GM18502 (cell line): ENCODE measurements around the gene TBX3.

Experiments used
- ATAC-seq: cut with Tn5 transposase; IDR thresholded peaks from one replicate; pipeline ENCODE4 v1.9.1; 2021; ENCODE audit warnings: mild to moderate bottlenecking; ENCODE audit not compliant: unreplicated experiment, poor library complexity

The TBX3 gene

DNA sequence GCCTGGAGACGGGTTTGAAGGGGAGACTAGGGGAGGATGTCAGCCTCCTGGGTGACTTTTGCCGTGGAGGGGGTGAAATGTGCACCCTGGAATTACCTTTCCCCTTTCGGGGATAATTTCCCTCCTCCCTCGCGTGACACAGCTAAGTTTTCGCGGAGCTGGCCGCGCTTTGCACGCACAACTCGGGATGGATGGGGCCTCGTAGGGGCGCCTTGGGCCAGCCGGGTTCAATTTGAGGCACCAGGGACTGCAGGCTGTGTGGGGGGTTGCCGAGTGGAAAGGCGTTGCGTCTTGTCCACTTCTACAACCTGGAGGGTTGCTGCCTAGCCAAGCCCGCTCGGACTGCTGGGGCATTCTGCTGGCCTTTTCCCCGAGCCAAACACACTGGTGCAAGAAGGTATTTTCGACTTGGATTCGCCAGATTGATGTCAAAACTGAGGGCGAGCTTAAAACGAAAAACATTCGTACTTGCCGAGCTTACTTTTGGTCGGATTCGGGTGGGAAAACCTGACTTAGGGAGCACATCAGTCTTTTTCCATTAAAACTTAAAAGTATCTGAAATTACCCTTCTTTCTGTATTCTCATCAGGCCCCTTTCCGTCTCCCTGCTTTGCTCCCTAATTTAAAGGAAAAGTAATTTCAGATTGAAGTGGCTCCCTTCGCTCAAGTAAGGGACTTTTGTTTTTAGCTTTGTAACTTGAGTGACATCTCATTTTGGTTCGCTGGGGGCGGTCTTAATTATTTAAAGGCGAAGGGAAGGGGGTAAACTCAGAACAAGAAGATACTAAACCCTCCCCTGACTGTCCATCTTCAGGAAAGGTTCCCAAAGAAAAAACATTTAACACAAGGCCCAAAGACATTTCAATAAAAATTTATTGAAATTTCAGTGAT, 14.3 kb downstream of the TBX3 start:
- ATAC-seq: no peak

DNA sequence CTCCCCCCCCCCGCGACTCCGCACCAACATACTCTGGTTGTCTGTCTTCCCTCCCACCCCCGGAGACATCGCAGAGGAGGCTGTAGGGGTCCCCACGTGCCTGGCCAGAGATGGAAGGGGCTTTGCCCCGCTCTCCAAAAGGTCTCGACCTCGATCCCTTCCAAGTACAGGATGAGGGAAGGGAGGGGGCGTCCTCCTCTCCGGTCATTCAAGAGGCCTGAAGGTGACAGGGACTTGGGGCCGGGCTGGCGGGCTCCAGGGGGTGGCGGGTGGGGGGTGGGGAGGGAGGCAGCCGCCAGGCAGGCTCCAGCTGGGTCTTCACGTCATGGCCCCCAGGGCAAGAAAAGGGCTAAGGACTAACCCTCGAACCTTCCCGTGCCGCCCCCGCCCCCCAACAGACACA, 15.1 kb downstream of the TBX3 start:
- ATAC-seq: no peak

DNA sequence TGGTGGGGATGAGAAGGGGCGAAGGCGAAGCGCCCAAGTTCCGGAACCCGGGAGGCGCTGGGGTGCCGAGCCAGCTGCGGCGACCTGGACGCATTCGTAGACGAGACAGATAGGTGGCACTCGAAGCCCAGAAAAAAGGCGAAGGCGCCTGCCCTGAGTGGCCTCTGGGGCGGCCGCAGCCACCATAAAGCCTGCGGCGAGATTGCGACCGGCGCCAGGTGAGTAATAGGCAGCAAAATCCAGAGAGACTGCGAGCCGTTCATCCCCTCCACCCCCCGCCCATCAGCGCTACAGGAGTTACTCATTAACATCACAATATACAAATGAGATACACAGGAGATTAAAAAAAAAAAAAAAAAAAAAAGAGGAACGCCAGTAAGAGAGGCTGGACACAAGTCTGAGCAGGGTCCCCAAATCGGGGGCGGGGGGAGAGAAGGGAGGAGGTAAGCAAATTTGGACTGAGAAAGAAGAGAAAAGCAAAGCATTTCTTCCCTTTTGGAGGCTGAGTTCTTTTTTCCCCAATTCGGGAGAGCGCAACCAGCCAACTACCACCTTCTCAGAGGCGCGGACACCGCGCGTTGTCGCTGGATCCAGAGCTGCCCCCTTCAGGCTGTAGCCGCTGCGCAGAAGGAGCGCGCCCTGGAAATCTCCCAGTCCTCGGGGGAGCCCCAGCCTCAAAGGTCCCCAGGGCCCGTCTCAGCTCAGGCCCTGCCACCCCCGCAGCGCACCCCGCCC, 15.7 kb downstream of the TBX3 start:
- no peak for ATAC-seq

DNA sequence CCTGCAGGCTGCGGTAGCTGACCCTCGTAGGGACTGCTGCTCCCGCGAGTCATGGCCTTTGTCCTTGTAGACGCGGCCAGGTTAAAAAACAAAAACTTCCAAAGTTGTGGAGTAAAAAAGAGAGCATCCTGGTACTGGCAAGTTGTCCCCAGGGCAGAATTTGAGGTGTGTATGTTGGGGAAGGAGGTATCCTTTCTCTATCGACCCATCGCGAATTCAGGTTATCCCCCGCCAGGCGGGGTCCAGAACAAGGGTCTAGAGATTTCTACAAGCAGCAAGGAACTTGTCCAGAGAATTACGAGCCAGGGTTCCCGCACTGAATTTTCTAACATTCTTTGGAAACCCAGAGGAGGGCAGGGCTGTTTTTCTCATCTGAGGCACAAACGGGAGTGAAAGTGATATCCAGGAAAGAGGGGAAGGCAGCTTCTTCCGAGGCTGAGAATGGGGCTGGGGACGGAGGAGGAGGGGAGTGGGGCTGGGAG, 16.3 kb downstream of the TBX3 start:
- no peak for ATAC-seq

DNA sequence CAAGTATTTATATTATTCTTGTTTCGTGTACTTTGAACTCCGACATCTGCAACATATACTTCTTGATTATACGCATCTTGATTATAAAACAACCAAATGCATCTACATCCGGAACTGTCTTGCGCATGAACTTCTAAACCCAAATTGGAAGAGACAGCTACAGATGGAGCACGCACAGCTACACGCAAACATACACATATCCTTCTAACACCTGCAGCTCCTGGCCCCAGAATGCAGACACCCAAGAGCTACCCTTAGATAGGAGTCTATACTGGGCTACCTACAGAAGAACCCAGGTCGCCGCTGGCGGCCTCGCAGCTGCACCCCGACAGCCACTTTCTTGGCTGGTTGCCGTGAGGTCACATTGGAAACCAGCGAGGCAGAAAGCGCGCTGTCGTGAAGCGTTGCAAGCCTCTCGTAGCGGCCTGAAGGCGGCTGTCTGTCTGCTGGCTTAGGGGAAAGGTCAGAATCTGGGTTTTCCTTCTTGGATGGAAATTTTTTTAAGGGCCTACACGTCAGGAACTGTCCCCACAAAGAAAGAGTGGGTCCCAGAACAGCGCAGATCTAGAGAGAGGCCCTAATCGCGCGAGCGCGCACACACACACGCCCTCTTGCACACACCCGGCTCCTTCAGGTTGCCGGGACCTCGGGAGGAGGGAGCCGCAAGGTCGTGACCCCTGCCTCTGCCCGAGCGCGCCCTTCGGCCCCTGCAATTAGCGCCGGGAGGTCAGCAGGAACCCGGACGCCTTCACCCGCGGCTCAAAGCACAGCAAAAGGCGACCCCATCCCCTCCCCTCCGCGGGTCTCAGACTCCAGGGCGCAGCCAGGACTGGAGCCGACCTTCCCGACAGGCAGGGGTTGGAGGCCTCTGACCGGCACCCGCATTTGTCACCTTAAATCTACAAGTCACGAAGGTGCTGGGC, 17.0 kb downstream of the TBX3 start:
- no peak for ATAC-seq

DNA sequence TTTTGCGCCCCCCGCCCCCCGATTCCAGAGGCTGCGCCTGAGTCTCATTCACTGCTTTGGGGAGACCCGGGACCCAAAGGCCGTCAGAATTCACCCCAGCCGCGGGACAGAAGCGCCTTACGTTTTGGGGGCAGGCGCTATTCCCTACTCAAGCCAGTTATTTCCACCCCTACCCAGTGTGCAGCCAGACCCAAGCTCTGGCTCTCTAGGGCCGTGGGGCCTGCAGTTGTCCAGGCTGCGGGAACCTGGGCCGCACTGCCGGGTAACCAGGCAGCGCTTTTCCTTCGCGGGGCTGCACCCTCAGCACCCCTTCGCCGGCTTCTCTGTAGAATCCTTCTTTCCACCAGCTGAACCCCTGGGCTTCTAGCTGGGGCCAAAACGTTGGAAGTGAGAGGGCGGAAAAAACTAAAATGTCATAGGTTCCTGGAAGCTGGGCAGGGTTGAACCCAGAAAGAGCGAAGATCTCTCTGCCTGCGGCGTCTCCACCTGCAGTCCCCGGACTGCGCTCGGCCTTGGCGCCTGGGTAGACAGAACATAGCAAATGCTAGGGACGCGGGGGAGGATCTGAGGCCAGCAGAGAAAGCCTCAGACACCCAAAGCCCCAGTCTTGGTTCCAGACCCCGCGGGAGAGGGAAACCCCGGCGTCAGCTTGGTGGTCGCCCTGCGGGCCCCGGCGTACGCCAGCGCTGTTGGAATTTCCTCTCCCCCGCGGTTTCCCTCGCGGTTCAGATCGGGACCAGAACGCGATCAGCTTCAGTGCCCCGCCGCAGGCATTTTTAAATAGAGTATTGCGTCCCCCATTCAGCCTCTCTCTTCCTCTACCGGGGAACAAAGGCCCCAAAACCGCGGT, 18.3 kb downstream of the TBX3 start:
- no peak for ATAC-seq

DNA sequence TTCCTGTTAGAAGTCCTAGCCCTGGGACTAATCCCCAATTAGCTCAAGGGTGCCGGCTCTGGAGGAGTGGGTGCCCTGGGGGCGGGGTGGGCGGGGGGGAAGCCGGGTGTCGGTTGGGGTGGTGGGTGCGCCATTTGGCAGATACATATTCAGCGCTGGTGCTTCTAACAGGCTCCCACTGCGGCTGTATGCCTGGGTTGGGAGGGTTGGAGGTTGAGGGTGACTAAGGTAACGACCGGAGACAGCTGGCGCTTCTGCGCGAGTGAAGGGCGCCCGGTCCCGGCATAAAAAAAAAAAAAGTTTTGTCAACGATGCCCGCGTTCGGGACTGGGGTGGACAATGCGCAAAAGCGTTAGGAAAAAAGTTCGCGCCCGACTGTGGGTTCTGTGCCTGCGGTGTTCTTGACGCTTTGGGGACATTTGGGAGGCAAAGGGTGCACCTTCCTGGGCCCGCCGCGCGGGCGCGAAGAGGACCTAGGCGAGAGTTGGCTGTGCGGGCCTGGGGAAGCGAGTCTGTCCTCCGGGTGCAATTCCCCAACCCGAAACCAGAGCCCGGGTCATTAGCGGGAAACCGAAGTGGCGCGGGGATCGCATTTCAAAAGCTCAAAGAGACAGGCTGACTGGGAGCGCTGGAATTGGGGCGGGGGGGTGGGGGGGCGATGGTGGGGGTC, 19.2 kb downstream of the TBX3 start:
- ATAC-seq: no peak

DNA sequence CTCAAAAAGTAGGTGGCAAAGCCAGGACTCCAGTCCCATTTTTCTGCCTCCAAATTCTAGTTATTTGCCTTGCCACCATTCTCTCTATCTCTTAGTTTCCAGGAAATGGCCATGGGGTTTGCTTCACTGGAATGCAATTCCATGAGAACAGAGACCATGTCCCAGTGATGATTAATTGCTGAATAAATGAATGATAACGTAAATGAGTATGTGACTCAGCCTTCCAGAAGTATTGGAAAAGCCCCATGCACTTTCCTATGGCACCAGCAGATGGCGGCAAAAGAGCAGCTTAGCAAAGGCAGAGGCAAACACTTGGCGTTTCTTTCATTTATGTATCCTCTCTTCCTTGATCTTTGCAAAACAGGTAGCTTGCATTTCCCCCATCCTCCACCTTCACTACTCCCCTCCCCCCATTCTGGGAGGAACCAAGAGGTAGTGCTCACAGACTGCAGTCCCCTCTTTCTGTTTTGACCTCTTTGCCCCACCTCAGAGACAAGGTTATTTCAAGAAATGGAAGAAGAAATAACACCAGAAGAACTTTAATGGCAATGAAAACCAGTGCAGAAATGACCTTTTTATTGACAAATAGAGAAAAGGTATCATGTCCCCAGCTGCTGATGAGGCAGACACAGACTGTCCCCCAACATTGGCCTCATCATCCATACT, 21.3 kb downstream of the TBX3 start:
- no peak for ATAC-seq

DNA sequence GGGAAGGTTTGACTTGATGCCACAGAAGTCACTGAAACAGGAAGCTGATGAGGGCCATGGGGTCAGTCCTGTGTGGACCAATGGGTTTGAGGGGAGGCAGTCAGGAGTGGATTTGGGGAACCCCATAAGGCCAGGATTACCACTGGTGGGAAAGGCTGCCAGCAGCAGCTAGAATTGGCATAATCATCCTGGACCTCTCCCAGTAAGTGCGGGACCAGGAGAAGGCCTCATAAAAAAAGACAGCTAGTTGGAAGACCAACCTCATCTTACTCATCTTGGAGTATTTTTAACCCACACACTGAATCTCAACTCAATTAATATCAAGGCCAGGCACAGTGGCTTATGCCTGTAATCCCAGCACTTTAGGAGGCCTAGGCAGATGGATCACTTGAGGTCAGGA, 22.7 kb downstream of the TBX3 start:
- ATAC-seq: no peak

DNA sequence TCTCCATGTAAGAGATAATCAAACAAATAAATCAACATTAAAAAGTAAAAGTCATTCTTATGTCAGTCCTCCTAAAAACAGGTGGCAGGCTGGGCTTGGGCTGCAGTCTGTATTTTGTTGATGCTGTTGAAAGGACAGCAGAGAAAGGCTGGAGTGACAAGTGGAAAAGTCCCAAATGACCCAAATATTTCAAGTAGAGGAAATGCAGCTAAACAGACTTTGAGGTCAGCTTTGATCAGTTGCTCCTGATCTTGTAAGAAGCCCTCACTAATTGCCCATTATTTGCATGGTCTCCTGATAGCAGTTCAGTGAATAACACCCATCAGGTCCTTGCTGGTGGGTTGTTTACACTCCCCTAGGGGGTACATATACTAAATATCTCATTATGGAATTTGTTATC, 24.9 kb downstream of the TBX3 start:
- ATAC-seq: no peak

DNA sequence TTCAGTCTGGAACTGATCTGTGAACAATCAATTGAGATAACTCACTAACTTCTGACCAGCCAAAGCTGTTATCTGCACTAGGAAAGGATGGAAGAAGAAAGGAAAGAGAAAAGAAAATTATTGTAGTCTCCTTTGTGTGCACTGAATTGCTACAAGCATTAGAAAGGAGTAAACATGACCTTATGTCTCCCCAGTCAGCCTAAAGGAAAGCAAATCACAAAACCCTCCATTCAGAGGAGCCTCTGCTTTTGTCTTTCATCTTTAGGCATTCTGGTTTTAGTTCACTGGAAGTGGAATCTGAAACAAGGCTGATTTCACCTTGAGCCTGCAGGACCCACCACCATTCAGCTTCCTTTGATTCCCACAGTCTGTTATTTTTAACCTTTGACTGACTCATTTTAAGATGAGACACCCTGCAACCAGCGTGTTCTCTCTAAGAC, 26.0 kb downstream of the TBX3 start:
- no peak for ATAC-seq

DNA sequence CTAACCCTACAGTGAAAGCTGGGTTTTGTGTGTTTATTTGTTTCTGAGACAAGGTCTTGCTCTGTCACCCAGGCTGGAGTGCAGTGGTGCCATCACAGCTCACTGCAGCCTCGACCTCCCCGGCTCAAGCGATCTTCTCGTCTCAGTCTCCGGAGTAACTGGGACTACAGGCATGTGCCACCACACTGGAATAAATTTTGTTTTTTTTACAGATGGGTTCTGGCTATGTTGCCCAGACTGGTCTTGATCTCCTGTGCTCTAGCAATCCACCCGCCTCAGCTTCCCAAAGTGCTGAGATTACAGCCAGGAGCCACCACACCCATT, 26.4 kb downstream of the TBX3 start:
- no peak for ATAC-seq

DNA sequence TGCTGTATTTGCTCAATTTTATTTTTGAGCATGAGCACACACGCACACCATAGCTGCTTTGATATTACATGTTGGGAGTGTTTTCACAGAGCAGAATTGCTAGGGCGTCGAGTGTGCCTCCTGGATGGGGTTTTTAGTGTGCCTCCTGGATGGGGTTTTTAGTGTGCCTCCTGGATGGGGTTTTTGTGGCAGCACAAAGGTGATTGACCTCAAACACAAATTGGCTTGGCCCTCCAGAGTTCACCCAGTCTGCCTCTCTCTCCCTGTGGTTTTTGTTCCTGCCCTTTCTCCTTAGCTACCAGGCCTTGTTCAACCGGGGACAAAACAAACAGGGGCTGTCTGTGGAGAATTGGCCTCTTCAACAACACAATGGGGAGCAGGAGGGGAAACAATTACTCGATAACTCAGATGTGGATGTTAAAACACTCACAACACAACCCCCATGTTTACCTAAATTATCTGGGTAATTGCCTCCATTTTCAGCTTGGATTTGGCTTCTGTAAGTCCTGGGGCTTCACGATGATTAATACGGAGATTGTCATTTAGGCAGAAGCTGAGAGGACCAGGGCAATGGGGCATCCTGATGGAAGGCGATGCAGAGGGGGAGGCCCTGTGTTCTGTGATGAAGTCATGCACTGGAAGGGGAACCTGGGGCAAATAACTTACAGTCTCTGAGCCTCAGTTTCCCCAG, 26.9 kb downstream of the TBX3 start:
- no peak for ATAC-seq

DNA sequence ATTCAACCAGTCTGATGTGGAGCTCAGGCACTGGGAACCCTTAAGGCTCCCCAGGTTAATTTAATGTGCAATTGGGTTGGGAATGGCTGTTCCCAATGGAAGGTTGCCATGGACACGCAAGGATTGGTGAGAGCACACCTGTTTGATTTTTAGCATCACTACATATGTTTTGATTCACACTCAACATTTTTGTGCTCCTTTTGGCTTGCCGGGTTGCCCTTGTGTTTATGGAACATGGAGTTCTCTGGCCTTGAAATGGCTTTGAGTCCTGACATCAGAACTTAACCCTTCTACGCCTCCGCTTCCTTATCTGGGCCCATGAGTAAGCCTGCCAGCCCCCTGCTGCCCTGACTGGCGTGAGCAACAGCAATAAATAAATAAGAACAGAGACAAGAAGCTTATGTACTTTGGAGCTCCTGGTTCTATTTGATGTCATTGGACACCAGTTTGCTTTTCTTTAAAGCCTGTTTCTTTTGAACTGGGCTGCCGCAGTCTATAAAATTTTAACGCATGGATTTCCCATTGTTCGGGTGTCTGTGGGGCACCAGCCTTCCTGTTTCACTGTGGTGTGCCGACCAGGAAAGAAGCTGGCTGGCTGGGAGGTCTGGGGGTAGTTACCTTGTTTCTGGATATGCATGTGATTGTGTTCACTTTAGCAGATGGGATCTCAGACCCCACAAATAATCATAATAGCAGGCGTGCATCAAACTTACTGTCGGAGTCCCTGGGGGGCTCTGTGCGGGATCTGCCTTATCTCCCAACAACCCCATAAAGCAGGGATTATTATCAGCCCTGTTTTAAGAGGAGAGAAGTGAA, 27.8 kb downstream of the TBX3 start:
- ATAC-seq: no peak

DNA sequence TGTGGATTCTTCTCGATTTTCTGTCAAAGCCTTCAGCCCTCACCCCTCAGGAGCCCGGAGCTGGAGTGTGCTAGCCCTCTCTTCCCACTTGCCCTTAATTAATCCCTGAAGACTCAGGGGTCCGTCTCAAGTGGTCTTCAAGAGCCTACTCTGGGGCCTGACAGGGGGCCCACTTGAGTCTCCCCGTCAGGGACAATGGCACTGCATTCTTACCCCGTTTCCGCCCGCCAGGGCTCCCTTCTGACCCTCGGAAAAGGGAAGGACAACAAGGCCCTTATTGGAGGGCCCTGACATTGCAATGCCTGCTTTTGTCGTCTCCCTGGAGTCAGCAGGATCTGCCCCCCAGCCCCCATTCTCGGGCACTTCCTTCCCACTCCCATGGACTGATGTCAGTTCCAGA, 34.4 kb downstream of the TBX3 start:
- ATAC-seq: no peak

DNA sequence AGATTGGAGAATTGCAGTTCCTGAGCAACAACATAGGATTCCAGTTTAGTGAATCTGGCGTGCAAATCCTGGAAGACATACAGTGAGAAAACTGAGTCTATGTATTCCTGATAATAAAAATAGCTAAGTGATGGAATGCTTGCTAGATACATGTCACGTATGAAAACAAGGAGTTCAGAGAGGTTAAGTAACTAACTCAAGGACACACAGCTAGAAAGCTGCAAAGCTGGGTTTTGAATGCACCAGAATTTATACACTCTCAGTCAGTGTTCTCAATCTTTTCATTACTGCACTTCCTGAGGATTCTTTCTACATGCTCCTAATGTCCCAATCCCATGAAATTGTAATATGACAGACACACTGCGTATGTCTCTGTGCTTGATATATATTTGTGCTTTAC, 35.3 kb downstream of the TBX3 start:
- ATAC-seq: no peak

DNA sequence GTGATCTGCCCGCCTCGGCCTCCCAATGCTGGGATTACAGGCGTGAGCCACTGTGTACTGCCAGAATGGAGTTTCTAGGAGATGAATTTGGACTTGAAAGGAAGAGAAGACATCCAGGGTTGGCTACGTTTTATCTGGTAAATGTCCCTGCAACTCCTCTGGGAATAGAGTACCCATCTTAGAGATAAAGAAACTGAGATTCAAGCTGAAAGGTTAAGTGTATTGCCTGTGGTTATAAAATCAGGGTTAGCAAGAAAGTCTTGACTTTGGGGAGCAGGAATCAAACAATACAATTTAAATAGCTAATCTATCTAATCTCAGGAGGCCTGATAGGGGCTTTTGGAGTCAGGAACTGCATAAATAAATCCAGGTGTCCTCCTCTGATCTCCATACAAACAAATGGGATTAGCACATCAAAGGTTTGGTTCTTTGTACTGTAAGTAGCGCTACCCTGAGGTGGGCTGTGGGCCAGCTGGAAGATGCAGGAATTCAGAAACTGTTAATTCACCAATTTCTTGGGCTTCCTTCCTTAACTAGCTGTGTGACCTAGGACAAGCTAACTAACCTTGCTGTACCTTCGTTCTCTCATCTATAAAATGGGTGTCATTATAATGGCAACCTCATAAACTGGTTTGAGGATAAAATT, 45.1 kb downstream of the TBX3 start:
- ATAC-seq: no peak
